HG03064 (cell line): Measurements from ENCODE around the gene CTXND2.
"Not testable (repeated sequence)": the region's sequence is repeated elsewhere in the genome, so short reads cannot be mapped to it uniquely, and the experiment has no call there.

Experiments used
- ATAC-seq: cut with Tn5 transposase; IDR thresholded peaks from one replicate; pipeline ENCODE4 v1.9.1; 2021; ENCODE audit warnings: low read depth; ENCODE audit not compliant: unreplicated experiment

CTXND2 gene

DNA sequence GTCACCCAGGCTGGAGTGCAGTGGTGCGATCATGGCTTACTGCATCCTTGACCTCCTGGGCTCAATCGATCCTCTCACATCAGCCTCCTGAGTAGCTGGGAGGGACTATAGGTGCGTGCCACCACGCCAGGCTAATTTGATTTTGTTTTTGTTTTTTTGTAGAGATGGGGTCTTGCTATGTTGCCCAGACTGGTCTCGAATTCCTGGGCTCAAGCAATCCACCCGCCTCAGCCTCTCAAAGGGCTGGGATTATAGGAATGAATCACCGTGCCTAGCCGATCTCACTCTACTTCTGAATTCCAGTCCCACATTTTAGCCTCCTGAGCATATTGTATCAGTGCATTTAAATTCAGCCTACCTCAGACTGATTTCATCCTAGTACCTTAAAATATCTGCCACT, 1.8 kb downstream of the CTXND2 start:
- no peak for ATAC-seq

DNA sequence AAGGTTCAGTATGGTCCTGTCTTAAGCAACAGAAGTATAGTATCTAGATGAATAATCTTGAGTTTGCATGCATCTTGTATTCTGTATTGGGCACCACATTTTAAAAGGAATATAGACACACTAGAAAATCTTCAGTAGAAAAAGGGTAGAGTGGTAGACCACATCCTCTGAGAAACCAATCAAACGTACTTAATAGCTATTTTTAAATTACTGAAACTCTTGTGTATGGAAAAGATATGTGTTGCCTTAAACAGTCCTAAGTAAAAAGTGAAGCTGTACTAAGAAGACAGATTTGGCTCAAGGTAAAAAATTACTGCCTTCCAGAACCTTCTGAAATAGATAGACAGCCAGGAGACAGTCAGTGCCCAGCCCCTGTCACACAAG, 3.1 kb downstream of the CTXND2 start:
- no peak for ATAC-seq

DNA sequence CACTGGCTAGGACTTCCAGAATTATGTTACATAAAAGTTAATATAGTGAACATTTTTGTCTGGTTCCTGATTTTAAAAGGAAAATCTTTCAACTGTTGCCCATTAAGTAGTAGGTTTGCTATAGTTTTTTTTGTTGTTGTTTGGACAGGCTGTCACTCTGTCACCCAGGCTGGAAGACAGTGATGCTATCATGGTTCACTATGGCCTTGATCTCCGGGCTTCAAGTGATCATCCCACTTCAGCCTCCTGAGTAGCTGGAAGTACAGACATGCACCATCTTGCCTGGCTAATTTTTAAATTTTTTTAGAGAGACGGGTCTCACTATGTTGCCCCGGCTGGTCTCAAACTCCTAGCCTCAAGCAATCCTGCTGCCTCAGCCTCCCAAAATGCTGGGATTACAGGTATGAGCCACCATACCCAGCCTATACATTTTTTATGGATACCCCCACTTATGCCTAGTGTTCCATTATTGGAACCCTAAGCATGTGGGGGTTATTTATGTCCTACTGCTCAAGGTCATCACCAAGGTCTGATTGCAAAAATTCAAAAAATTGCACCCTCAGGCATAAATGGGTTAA, 6.5 kb downstream of the CTXND2 start:
- ATAC-seq = no peak

DNA sequence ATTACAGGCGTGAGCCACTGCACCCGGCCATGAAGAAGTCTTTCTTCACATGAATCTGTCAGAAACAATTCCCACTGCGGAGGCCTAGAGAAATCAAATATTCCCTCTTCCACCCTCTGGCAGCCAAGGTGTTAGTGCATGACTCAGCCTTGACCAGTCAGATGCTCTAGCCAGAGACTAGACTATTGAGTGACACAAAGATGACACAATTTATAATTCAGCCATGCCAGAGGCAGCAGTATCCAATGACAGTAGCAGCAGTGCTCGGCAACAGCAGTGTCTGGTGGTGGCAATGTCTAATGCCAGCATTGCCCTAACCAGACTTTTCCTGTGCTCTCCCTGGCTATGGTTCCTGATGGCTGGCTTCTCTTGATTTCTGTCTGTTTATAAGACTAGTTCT, 8.7 kb downstream of the CTXND2 start:
- ATAC-seq = no peak

DNA sequence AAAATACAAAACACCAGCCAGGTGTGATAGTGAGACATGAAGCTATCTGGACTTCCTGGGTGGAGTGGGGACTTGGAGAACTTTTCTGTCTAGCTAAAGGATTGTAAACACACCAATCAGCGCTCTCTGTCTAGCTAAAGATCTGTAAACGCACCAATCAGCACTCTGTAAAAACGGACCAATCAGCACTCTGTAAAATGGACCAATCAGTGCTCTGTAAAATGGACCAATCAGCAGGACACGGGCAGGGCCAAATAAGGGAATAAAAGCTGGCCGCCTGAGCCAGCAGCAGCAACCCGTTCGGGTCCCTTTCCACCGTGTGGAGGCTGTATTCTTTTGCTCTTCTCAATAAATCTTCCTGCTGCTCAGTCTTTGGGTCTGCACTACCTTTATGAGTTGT, 12.9 kb downstream of the CTXND2 start:
- ATAC-seq = not testable (repeated sequence)

DNA sequence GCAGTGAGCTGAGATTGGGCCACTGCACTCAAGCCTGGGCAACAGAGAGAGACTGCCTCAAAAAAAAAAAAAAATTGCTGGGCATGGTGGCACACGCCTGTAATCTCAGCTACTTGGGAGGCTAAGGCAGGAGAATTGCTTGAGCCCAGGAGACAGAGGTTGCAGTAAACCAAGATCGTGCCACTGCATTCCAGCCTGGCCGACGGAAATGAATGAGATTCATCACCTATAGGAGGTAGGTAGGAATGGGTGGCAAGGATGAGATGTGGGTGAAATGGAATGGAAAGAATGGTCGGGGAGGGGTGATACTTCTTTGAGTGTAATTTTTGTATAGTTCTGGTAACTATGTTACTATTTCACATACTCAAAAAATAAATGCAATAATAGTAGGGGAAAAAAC, 15.4 kb downstream of the CTXND2 start:
- no peak for ATAC-seq

DNA sequence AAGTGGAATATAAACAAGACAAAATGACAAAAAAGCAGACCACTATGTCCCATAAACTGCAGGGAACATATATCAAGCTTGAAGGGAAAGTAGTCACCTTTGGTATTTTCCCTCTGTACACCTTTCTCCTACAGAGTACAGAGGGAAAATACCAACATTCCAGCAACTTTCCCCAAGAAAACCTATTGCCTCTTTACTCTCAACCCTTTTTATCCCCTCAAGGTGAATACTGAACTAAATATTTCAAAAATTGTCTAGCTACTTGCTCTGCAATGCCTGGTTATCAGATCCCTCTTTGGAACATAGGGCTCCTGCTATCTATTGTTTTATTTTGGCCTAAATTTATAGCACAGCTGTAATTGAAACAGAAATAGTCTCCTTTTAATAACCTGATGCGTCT, 15.8 kb downstream of the CTXND2 start:
- ATAC-seq = no peak

DNA sequence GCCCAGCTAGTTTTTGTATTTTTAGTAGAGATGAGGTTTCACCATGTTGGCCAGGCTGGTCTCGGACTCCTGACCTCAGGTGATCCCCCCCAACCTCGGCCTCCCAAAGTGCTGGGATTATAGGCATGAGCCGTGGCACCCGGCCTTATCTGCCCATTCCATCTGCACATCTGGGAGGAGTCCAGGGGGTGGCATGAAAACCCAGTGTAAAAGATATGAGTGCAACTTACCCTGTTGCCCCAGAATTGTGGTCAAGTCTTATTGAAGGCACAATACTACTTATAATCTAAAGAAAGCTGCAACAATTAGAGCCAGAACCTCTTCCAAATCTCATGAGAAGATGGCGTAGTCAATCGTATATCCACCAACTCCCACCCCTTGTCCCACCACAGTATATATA, 18.4 kb downstream of the CTXND2 start:
- no peak for ATAC-seq

DNA sequence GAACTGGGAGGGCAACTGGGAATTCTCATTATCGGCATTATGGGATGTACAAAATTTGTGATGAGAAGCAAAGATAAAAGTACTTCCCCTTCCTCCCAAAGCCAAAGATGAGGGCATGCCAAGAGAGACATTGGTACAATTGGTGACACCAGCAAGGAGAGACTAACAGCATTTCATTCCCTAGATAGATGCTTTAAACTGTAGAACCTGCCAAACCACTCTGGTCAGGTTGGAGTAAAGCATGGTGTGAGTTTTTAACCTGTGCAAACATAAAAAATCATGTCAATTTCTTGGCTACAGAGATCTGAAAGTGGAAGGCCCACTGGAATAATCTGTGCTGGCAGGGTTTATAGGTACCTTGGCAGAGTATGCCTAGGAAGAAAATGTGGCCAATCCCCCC, 19.4 kb downstream of the CTXND2 start:
- no peak for ATAC-seq

DNA sequence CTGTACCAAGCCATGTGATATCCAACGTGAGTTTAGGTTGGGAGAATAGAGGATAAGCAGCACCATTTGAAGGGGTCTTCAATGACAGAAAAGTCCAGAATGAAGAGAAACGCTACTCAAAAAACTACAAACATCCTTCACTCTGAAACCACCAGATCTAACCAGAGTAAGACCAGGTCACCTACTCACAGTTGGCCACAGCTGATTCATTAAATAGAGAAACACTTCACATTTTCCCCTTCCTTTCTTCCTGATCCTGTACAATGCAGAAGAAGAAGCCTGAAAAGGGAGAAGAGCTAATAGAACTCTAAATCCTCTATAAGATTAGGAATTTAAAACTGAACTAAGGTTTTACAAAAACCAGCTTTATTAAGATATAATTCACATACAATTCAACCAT, 19.9 kb downstream of the CTXND2 start:
- ATAC-seq = no peak

DNA sequence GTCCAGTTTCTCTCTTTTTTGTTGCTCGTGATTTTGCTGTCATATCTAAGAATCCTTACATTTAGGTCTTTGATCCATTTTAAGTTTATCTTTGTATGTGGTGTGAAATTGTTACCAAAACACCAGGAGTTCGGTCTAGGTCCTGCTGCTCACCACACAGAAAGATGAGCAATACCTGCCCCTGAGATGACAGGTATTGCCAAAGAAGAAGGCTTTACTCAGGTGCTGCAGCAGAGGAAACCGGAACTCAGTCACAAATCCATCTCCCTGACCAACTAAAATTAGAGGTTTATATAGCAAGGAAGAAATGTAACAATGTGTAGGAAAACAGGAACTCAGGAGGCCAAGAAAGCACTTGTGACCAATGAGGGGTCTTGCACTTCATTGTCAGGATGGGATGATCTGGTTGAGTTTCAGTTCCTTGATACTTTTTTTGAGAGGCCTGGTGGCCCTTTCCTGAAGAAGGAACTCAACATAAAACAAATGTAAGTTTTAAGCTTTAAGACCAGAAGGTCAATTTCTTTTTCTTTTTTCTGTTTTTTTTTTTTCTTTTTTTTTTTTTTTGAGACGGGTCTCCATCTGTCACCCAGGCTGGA, 22.7 kb downstream of the CTXND2 start:
- no peak for ATAC-seq

DNA sequence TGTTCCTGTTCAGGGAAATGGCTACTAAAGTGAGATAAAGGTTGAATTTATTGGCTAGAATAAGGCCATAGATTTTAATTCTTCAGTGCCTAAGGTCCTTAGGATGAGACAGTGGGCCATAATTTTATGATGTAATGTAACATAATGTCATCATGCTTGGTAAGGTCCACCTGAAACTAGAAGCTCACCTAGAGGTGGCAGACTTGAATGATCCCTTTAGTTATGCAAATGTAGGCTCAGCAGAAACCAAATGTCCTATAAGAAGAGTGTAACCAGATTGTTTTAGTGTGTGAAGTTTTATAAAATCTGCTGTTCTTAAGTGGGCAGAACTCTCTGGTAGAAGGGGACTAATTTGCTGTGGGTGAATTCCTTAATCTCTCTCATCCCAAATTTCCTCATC, 25.7 kb downstream of the CTXND2 start:
- ATAC-seq = no peak

DNA sequence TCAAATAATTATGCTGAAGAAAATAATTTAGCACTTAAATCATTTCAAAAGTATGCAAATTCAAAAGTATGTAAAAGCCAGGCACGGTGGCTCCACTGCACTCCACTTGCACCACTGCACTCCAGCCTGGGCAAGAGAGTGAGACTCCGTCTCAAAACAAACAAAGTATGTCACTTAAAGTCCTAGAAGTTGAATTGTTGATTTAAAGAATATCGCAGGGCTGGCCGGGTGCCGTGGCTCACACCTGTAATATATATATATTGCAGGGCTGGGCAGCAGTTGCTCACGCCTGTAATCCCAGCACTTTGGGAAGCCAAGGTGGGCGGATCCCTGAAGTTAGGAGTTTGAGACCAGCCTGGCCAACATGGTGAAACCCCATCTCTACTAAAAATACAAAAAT, 30.5 kb downstream of the CTXND2 start:
- ATAC-seq = no peak

DNA sequence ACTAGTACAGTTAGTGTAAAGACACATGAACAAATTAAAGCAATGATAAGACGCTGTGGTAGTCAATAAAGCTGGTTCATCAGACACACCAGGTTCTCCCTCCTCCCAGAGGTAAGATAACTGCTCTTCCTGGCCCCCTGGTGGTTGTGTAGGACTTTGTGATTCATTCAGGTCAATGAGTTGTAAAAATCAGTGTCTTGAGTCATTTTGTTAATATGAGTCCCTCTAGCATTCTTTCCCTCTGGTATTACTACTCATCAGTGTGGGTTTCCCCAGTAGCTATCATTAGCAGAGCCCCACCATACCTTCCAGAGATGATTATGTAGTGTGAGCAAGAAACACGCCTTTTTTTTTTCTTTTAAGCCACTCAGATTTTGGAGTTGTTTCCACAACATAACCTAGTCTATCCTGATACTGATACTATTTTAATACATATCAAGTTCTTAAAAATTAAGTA, 35.6 kb downstream of the CTXND2 start:
- ATAC-seq = peak; percentile 49

DNA sequence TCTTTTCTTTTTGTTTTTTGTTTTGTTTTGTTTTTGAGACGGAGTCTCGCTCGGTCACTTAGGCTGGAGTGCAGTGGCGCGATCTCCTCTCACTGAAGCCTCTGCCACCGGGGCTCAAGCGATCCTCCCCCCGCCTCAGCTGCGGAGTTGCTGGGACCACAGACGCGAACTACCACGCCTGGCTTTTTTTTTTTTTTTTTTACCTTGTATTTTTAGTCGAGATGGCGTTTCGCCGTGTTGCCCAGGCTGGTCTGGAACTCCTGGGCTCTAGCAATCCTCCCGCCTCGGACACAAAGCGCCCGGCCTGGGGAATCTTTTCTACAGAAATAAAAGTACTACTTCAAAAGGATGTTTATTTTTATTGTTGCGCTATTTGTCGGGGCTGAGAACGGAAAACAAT, 38.1 kb downstream of the CTXND2 start:
- ATAC-seq = no peak

DNA sequence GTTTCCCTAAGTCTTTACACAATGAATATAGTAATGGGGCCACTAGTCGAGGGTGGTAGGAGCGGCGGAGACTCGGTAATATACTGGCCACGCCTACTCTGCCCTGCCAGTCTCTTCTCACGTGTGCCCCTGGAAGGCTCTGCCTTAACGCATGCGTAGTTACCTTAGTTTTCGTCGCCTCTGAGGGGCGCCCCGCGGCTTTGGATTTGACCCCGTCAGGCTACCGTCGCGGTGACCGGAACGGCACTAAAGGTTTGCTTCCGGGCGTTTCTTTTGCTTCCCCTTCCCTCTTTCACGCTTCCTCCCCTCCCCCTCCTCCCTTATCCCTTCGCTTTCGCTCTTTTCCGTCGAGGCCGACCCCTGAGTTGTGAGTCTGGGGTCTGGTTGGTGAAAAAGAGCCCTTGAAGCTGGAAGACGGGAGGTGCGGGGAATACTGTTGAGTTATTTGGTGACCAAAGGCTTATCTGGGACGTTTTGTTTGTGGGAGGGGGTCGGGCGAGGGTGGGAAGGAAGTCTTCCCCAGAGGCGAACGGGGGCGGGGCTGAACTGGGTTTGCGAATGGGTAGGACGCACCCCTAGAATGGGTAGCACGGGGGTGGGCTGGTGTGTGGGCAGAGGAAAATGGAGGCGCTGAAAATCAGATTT, 39.3 kb downstream of the CTXND2 start, which contains the start of gene SETDB1:
Gene SETDB1, plus strand, starts transcription at position 267 of the 645 bp plus-strand sequence. CDS start 1,352 bp downstream, outside the sequence.
- ATAC-seq = peak; percentile 75

DNA sequence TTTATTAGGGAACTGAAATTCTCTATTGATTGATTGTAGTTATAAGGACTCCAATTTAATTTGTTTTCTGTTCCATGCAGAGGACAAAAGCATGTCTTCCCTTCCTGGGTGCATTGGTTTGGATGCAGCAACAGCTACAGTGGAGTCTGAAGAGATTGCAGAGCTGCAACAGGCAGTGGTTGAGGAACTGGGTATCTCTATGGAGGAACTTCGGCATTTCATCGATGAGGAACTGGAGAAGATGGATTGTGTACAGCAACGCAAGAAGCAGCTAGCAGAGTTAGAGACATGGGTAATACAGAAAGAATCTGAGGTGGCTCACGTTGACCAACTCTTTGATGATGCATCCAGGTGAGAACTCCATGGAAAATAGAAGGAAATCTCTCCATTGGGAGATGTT, 40.7 kb downstream of the CTXND2 start:
- no peak for ATAC-seq

DNA sequence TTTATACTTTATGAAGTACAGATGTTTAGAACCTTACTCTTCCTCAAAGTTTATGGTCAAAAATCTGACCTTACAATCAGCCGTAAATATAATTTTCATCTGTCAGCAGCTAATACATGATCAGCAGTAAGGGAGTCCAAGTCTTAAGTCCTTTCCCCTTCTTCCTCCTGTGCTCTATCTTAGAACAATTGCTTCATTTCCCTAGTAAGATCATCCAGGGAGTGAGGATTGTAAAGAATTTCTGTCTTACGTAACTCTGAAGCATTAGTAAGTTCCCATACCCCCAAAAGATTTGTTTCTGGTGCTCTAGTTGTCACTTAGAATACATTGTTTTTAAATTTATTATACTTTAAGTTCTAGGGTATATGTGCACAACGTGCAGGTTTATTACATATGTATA, 41.4 kb downstream of the CTXND2 start:
- ATAC-seq = no peak

DNA sequence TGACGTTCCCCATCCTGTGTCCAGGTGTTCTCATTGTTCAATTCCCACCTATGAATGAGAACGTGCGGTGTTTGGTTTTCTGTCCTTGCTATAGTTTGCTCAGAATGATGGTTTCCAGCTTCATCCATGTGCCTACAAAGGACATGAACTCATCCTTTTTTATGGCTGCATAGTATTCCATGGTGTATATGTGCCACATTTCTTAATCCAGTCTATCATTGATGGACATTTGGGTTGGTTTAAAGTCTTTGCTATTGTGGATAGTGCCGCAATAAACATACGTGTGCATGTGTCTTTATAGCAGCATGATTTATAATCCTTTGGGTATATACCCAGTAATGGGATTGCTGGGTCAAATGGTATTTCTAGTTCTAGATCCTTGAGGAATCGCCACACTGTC, 41.8 kb downstream of the CTXND2 start:
- ATAC-seq = not testable (repeated sequence)

DNA sequence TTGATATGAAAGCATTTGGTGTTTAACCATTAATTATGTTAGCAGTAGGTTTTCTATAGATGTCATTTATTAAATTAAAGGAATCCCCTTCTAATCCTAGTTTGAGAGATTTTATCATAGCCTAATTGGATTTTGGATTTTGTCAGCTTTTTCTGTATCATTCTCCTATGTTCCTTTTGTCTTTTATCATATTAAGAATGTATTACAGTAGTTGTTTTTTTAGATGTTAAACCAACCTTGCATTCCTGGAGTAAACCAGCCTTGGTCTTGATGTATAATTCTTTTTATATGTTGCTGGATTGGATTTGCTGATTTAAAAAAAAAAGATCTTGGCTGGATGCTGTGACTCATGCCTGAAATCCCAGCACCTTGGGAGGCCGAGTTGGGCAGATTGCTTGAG, 44.8 kb downstream of the CTXND2 start:
- ATAC-seq = no peak

DNA sequence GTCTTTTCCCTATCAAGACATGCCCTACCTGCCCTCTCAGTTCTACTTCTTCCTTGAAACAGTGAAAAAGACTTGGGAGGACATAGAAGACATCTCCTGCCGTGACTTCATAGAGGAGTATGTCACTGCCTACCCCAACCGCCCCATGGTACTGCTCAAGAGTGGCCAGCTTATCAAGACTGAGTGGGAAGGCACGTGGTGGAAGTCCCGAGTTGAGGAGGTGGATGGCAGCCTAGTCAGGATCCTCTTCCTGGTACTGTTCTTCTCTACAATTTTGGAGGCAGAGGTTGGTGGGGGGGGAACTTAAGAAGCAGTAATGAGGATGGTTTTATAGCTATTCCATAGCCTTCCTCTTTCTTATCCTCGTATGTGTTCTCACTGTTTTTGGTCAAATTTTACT, 57.9 kb downstream of the CTXND2 start:
- ATAC-seq = no peak

DNA sequence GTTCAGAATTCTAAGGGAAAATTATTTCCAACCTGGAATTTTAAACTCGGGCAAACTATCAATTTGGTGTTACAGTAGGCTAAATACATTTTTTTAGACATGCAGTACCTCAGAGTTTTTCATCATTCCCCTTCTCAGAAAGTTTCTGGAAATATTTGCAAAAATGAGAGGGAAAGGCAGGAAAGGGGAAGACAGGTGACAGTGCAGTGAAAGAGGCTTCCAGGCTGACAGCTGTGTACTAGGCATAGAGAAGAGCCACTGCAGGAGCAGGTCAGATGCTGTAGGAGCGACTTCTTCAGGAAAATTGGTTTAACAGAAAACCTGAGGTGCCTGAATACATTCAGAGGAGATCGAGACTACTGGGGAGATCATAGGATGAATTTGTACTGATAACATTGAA, 67.8 kb downstream of the CTXND2 start:
- ATAC-seq = no peak
